H1 (cell line): ENCODE data around the gene GRK7. TPM values are rescaled to one million over a fixed set of nuclear protein-coding genes. Genes with fewer than 3 reads are reported as not detected.

Experiments used
- CTCF ChIA-PET: fragments of 300-600 bp; sonication (Branson Sonifier 250); formaldehyde crosslinking; loops from one replicate; lab custom pipeline; 2021; ENCODE audit not compliant: partially characterized antibody; lab: Charles Lee
- POLR2A ChIA-PET: fragments of 300-600 bp; sonication (Branson Sonifier 250); formaldehyde crosslinking; loops from one replicate; lab custom pipeline; 2021; ENCODE audit warnings: inconsistent platforms; ENCODE audit not compliant: partially characterized antibody; lab: Charles Lee
- DNase-seq, 2 experiments: peaks; one replicate each; pipeline versions ENCODE4 v3.0.0 to v3.0.0-alpha.2; 2010 to 2022; ENCODE audit warnings: low spot score in 2 of 2, low read depth in 1 of 2, mixed read lengths in 1 of 2
- FAIRE-seq: peaks from 2 replicates; lab custom pipeline; 2011; peaks lifted over from hg19 to GRCh38; lab: Jason Lieb, UNC
- H2AFZ ChIP-seq: 2 replicates; pipeline ENCODE4 v1.8.1; 2012; ENCODE audit warnings: low read length, inconsistent platforms
- H2AK5ac ChIP-seq: 2 replicates; pipeline ENCODE4 v1.6.1; 2013; ENCODE audit warnings: low read depth, low read length
- H2BK120ac ChIP-seq: replicated peaks from 2 replicates; pipeline ENCODE3; 2013; ENCODE audit warnings: low read depth, low read length, inconsistent platforms
- H2BK12ac ChIP-seq: 2 replicates; pipeline ENCODE4 v1.6.1; 2013; ENCODE audit warnings: low read depth, low read length
- H2BK15ac ChIP-seq: 2 replicates; pipeline ENCODE4 v1.6.1; 2013; ENCODE audit warnings: low read length
- H2BK20ac ChIP-seq: 2 replicates; pipeline ENCODE4 v1.6.1; 2013; ENCODE audit warnings: low read length
- H2BK5ac ChIP-seq: 2 replicates; pipeline ENCODE4 v1.6.1; 2013; ENCODE audit warnings: low read depth, low read length
- H3K14ac ChIP-seq: 2 replicates; pipeline ENCODE4 v1.6.1; 2013; ENCODE audit warnings: inconsistent platforms; ENCODE audit not compliant: insufficient read length
- H3K18ac ChIP-seq: 2 replicates; pipeline ENCODE4 v1.6.1; 2013; ENCODE audit warnings: low read length; ENCODE audit errors: extremely low read depth
- H3K23ac ChIP-seq: 2 replicates; pipeline ENCODE4 v1.6.1; 2013; ENCODE audit warnings: inconsistent platforms; ENCODE audit not compliant: insufficient read length
- H3K23me2 ChIP-seq: 2 replicates; pipeline ENCODE4 v1.6.1; 2013; ENCODE audit warnings: low read depth, low read length
- H3K27ac ChIP-seq: 2 replicates; pipeline ENCODE4 v1.6.1; 2011; ENCODE audit warnings: low read depth, low read length, inconsistent platforms
- H3K27me3 ChIP-seq, 4 experiments: replicated peaks in 1 of 4; 1 replicate in 1 of 4; 2 replicates in 3 of 4; pipeline versions ENCODE4 v1.6.1 to v1.8.1; 2011 to 2013; ENCODE audit warnings: low read length in 3 of 4, mild to moderate bottlenecking in 3 of 4, inconsistent platforms in 2 of 4, mixed read lengths in 2 of 4, moderate library complexity in 1 of 4; ENCODE audit not compliant: control insufficient read depth in 3 of 4, insufficient read depth in 3 of 4; ENCODE audit errors: extremely low read depth in 1 of 4
- H3K36me3 ChIP-seq, 4 experiments: 2 replicates each; pipeline versions ENCODE4 v1.6.1 to v1.8.1; 2011 to 2013; ENCODE audit warnings: mild to moderate bottlenecking in 4 of 4, low read length in 3 of 4, moderate library complexity in 2 of 4, control low read depth in 1 of 4, inconsistent platforms in 1 of 4; ENCODE audit not compliant: insufficient read depth in 4 of 4, control insufficient read depth in 2 of 4
- H3K4ac ChIP-seq: replicated peaks from 2 replicates; pipeline ENCODE3; 2013; ENCODE audit warnings: low read length, low read depth, mixed read lengths, inconsistent platforms; ENCODE audit not compliant: insufficient read length
- H3K4me1 ChIP-seq, 4 experiments: replicated peaks in 1 of 4; 1 replicate in 1 of 4; 2 replicates in 3 of 4; pipeline versions ENCODE4 v1.6.1 to v1.8.1; 2011 to 2013; ENCODE audit warnings: low read length in 3 of 4, inconsistent platforms in 2 of 4, mixed read lengths in 1 of 4; ENCODE audit not compliant: insufficient read depth in 4 of 4, control insufficient read depth in 3 of 4
- H3K4me2 ChIP-seq, 2 experiments: 2 replicates each; pipeline versions ENCODE4 v1.6.1 to v1.8.1; 2011 to 2013; ENCODE audit warnings: low read depth in 2 of 2, low read length in 2 of 2, control low read depth in 1 of 2, inconsistent platforms in 1 of 2, mild to moderate bottlenecking in 1 of 2; ENCODE audit not compliant: insufficient read depth in 1 of 2
- H3K4me3 ChIP-seq, 4 experiments: fragments of 200-600, 300-600 bp in 1 of 4; sonication (generic), shearing (Covaris generic), sonication (Bioruptor Twin) in 1 of 4; 2 replicates each; pipeline versions ENCODE4 v1.5.1 to v1.8.1; 2011 to 2016; ENCODE audit warnings: low read length in 4 of 4, low read depth in 3 of 4, control low read depth in 2 of 4, inconsistent platforms in 2 of 4, mild to moderate bottlenecking in 2 of 4, mixed read lengths in 1 of 4, moderate library complexity in 1 of 4; ENCODE audit not compliant: insufficient read depth in 2 of 4; ENCODE audit errors: extremely low read depth in 1 of 4
- H3K56ac ChIP-seq: replicated peaks from 2 replicates; pipeline ENCODE3; 2013; ENCODE audit warnings: low read depth, mild to moderate bottlenecking, mixed read lengths, low read length, inconsistent platforms; ENCODE audit not compliant: insufficient read length
- H3K79me1 ChIP-seq: 2 replicates; pipeline ENCODE4 v1.6.1; 2013; ENCODE audit warnings: low read depth, low read length, control low read depth
- H3K79me2 ChIP-seq, 2 experiments: 2 replicates each; pipeline versions ENCODE4 v1.6.1 to v1.8.1; 2012 to 2013; ENCODE audit warnings: low read length in 2 of 2, mild to moderate bottlenecking in 2 of 2, inconsistent platforms in 1 of 2; ENCODE audit not compliant: insufficient read depth in 2 of 2, control insufficient read depth in 1 of 2
- H3K9ac ChIP-seq, 4 experiments: replicated peaks in 1 of 4; 1 replicate in 1 of 4; 2 replicates in 3 of 4; pipeline versions ENCODE4 v1.6.1 to v1.8.1; 2011 to 2013; ENCODE audit warnings: low read depth in 3 of 4, low read length in 3 of 4, control low read depth in 2 of 4, mild to moderate bottlenecking in 2 of 4, moderate library complexity in 2 of 4, inconsistent platforms in 1 of 4; ENCODE audit errors: extremely low read depth in 1 of 4
- H3K9me3 ChIP-seq, 2 experiments: 2 replicates each; pipeline versions ENCODE4 v1.6.1 to v1.8.1; 2012 to 2013; ENCODE audit warnings: mild to moderate bottlenecking in 2 of 2, moderate library complexity in 2 of 2, control low read depth in 1 of 2, inconsistent platforms in 1 of 2, low read depth in 1 of 2, low read length in 1 of 2, mixed read lengths in 1 of 2; ENCODE audit not compliant: insufficient read depth in 2 of 2
- H4K20me1 ChIP-seq, 2 experiments: replicated peaks in 1 of 2; 2 replicates each; pipeline versions ENCODE3 to v1.8.1; 2011 to 2013; ENCODE audit warnings: inconsistent platforms in 2 of 2, low read length in 2 of 2, mild to moderate bottlenecking in 1 of 2; ENCODE audit not compliant: insufficient read depth in 2 of 2, control insufficient read depth in 1 of 2
- H4K5ac ChIP-seq: 2 replicates; pipeline ENCODE4 v1.6.1; 2013; ENCODE audit warnings: low read length, low read depth, mixed read lengths, inconsistent platforms; ENCODE audit not compliant: insufficient read length
- H4K8ac ChIP-seq: 2 replicates; pipeline ENCODE4 v1.8.0; 2013; ENCODE audit warnings: mild to moderate bottlenecking, moderate library complexity, low read length, inconsistent platforms; ENCODE audit not compliant: insufficient read depth; ENCODE audit errors: extremely low read depth
- H4K91ac ChIP-seq: replicated peaks from 2 replicates; pipeline ENCODE3; 2013; ENCODE audit warnings: low read length, mixed read lengths, inconsistent platforms; ENCODE audit not compliant: insufficient read length
- CEBPB ChIP-seq: IDR thresholded peaks from 2 replicates; pipeline ENCODE4 v1.6.1; 2012; ENCODE audit warnings: low read depth, low read length
- CHD1 ChIP-seq: IDR thresholded peaks from 2 replicates; pipeline ENCODE4 v1.6.1; 2012; ENCODE audit warnings: low read depth, low read length, improper control_type of control experiment
- CTBP2 ChIP-seq: IDR thresholded peaks from 2 replicates; pipeline ENCODE4 v1.7.0; 2011; ENCODE audit warnings: borderline replicate concordance, mild to moderate bottlenecking, moderate library complexity, mixed read lengths, low read length; ENCODE audit not compliant: insufficient read depth, insufficient read length
- CTCF ChIP-seq, 3 experiments: IDR thresholded peaks; 1 replicate in 2 of 3; 2 replicates in 1 of 3; pipeline versions ENCODE4 v1.5.1 to v1.6.1; 2011; ENCODE audit warnings: low read length in 3 of 3, mild to moderate bottlenecking in 3 of 3, inconsistent platforms in 2 of 3, low read depth in 1 of 3, moderate library complexity in 1 of 3; ENCODE audit not compliant: insufficient read depth in 1 of 3; ENCODE audit errors: control extremely low read depth in 1 of 3
- GTF2F1 ChIP-seq: IDR thresholded peaks from 2 replicates; pipeline ENCODE4 v1.6.1; 2012; ENCODE audit warnings: low read depth, low read length, improper control_type of control experiment, borderline replicate concordance
- POU5F1 ChIP-seq: IDR thresholded peaks from 2 replicates; pipeline ENCODE4 v1.6.1; 2011; ENCODE audit warnings: low read depth, mild to moderate bottlenecking, low read length, moderate library complexity
- RBBP5 ChIP-seq: IDR thresholded peaks from 2 replicates; pipeline ENCODE4 v1.7.1; 2012; ENCODE audit warnings: low read depth, mild to moderate bottlenecking, inconsistent platforms, low read length, moderate library complexity, borderline replicate concordance
- SIN3A ChIP-seq, 2 experiments: IDR thresholded peaks in 1 of 2; conservative IDR thresholded peaks in 1 of 2; 2 replicates each; pipeline ENCODE4 v1.6.1; 2011 to 2012; ENCODE audit warnings: low read length in 2 of 2, improper control_type of control experiment in 1 of 2, low read depth in 1 of 2, mild to moderate bottlenecking in 1 of 2
- ZNF274 ChIP-seq: IDR thresholded peaks from 2 replicates; pipeline ENCODE4 v1.7.0; 2012; ENCODE audit warnings: low read length, borderline replicate concordance; ENCODE audit errors: extremely low read depth
- WGBS, 2 experiments: shearing (Covaris generic) in 1 of 2; methylation state at CpG; one replicate each; pipeline versions ENCODE4 v1.1.6 to v1.1.7; 2013 to 2015; ENCODE audit warnings: low lambda C conversion rate in 2 of 2, mixed read lengths in 2 of 2, inconsistent platforms in 1 of 2, low coverage in 1 of 2, missing lambda C conversion rate in 1 of 2; ENCODE audit not compliant: insufficient replicate concordance in 2 of 2, insufficient coverage in 1 of 2, insufficient read length in 1 of 2; ENCODE audit errors: extremely low coverage in 1 of 2, missing lambda C conversion rate in 1 of 2; 5-methylcytosine and 5-hydroxymethylcytosine counted together
- polyA plus RNA-seq, 7 experiments: library from polyadenylated mRNA; depleted of rRNA in 3 of 7; stranded (reverse) in 5 of 7; unstranded in 2 of 7; fragments of >200 nt in 5 of 7; fragments of 200-250 nt in 2 of 7; gene quantifications; 1 replicate in 5 of 7; 2 replicates in 1 of 7; 4 replicates in 1 of 7; pipeline versions ENCODE4 v1.2.1 to v1.2.3, GENCODE V29; 2011 to 2013; ENCODE audit warnings: missing spikeins in 2 of 7, mixed read lengths in 2 of 7
- total RNA-seq: library from RNA; stranded (reverse); fragmentation: NEBNext Ultra II Directional; extraction: Animal tissue kit (Norgen Biotek cat#: 25700); gene quantifications from 2 replicates; pipeline ENCODE4 v1.2.1, GENCODE V29; 2021
- TF ChIP-seq, protein P1 (sequence below): IDR thresholded peaks from 2 replicates; pipeline ENCODE4 v1.6.1; 2012; ENCODE audit warnings: inconsistent platforms

GRK7 gene
- total and polyA plus RNA-seq, 2 of the 8 experiments (the other 6 are each of a cell fraction or from before 2014, with no cell fraction given), result not detected

- Histone ChIP-seq H3K56ac (no peak overlapping the region), H3K79me2 (no peaks in the 10 kb centered on the region), H3K18ac (no peak overlapping the region), H3K14ac (no peak overlapping the region), H2AFZ (no peak overlapping the region), H2BK12ac (no peak overlapping the region), H3K4me2 (no peak overlapping the region), H2BK20ac (no peak overlapping the region), H3K27ac (no peak overlapping the region), H3K4ac (no peak overlapping the region), H3K36me3 (no peaks in the 10 kb centered on the region), H3K23ac (no peak overlapping the region), H4K20me1 (peaks cover 0 to 1% of the 10 kb centered on the region in 2 experiments), H2BK15ac (no peak overlapping the region), H2BK120ac (no peak overlapping the region), H3K79me1 (no peaks in the 10 kb centered on the region), H2AK5ac (no peak overlapping the region), H3K9me3 (0 out of 4 replicates have a peak, but pooled peaks cover 0 to 5% of the 10 kb centered on the region in 2 experiments), H3K4me1 (peaks cover 0 to 2% (median 0%) of the 10 kb centered on the region in 4 experiments; a peak in 1 of 7 replicates), H4K8ac (no peak overlapping the region), H4K91ac (no peak overlapping the region), H3K27me3 (no peaks in the 10 kb centered on the region), H2BK5ac (no peak overlapping the region), H3K4me3 (no peak overlapping the region), H3K23me2 (no peaks in the 10 kb centered on the region; the same call in 1 of the 2 replicates), H4K5ac (no peak overlapping the region), H3K9ac (no peak overlapping the region)
- POLR2A ChIA-PET, result no interaction called here
- 88% methylated on average over 5 of the region's 5 CpGs; no CpG with 5 or more reads in 1 of the 2 experiments for WGBS, 2 experiments
- CTCF ChIA-PET, result interaction anchor here (1.3 kb wide), 1 partner anchor 30 kb away, joined by 5 read pairs; no protein-coding TSS in a partner anchor
- FAIRE-seq (no peak), DNase-seq (no peak)
- TF ChIP-seq, protein P1, sequence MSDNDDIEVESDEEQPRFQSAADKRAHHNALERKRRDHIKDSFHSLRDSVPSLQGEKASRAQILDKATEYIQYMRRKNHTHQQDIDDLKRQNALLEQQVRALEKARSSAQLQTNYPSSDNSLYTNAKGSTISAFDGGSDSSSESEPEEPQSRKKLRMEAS, result no peak
- TF ChIP-seq CTCF (IDR thresholded peaks at IDR 0.05; ENCODE audit: control extremely low read depth in 1 of 3, insufficient read depth in 1 of 3, low read depth in 1 of 3, low read length in 3 of 3) (no peak), SIN3A (conservative IDR thresholded peaks at IDR 0.05 in 1 of 2, IDR thresholded peaks at IDR 0.05 in 1 of 2; ENCODE audit: low read depth in 1 of 2, low read length in 2 of 2) (no peak), POU5F1 (no peak), CHD1 (no peak), RBBP5 (no peak), GTF2F1 (no peak), ZNF274 (no peak), CTBP2 (no peak), CEBPB (no peak)
These were observed 48.9 kb downstream of the GRK7 start for GRCh38 chr3:141812084-141812483.
